ENCODE data around the gene SLC7A14.

DNA sequence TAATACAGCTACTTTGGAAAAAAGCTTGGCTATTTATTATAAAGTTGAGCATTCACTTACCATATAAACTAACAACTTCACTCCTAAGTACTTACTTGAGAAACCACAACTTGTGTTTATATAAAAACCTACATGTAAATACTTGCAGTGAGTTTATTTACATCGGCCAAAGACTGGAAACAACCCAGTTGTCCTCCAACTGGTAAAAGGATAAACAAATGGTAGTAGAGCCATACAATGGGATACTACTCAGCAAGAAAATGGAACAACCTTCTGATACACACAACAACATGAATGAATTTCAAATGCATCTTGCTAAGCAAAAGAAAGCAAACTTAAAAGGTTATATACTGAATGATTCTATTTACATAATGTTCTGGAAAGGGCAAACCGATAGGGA is 63.7 kb downstream of the SLC7A14 start:
- TF ChIP-seq, protein P1, sequence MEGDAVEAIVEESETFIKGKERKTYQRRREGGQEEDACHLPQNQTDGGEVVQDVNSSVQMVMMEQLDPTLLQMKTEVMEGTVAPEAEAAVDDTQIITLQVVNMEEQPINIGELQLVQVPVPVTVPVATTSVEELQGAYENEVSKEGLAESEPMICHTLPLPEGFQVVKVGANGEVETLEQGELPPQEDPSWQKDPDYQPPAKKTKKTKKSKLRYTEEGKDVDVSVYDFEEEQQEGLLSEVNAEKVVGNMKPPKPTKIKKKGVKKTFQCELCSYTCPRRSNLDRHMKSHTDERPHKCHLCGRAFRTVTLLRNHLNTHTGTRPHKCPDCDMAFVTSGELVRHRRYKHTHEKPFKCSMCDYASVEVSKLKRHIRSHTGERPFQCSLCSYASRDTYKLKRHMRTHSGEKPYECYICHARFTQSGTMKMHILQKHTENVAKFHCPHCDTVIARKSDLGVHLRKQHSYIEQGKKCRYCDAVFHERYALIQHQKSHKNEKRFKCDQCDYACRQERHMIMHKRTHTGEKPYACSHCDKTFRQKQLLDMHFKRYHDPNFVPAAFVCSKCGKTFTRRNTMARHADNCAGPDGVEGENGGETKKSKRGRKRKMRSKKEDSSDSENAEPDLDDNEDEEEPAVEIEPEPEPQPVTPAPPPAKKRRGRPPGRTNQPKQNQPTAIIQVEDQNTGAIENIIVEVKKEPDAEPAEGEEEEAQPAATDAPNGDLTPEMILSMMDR (IDR thresholded peaks at IDR 0.05; ENCODE audit: insufficient read depth, low read length, poor library complexity, severe bottlenecking): no peak
- TF ChIP-seq EZH2phosphoT487 (conservative IDR thresholded peaks at IDR 0.05; ENCODE audit: low read length): no peak
